WTC11 (cell line): ENCODE results near the gene EMC1. TPM values are rescaled to one million over a fixed set of nuclear protein-coding genes. Genes with fewer than 3 reads are reported as not detected.
A peak's percentile ranks its signal among the peaks of the same experiment; 100 is the strongest.
"Not testable (repeated sequence)": the region's sequence is repeated elsewhere in the genome, so short reads cannot be mapped to it uniquely, and the experiment has no call there.

ENCODE experiments used
- ATAC-seq: fragments of 200-7000 bp; cut with Tn5 transposase; 2 replicates; pipeline ENCODE4 v1.10.0; 2021; ENCODE audit warnings: mild to moderate bottlenecking, moderate library complexity
- CTCF ChIA-PET: fragments of 300-600 bp; sonication (Branson Sonifier 250); formaldehyde crosslinking; loops from one replicate; lab custom pipeline; 2021; ENCODE audit warnings: antibody characterized with exemption; lab: Charles Lee
- POLR2A ChIA-PET: fragments of 350-600 bp; sonication (Branson Sonifier 250); formaldehyde crosslinking; loops from one replicate; lab custom pipeline; 2021; ENCODE audit warnings: antibody characterized with exemption; lab: Charles Lee
- DNase-seq: peaks from one replicate; pipeline ENCODE4 v3.0.0; 2021; ENCODE audit warnings: low spot score
- H3K27ac Mint-ChIP-seq: 2 replicates; pipeline ENCODE4 v1.8.0; 2021; ENCODE audit warnings: mixed read lengths
- H3K27me3 Mint-ChIP-seq: 2 replicates; pipeline ENCODE4 v1.8.0; 2021; ENCODE audit warnings: low read depth, mild to moderate bottlenecking, moderate library complexity, mixed read lengths
- H3K36me3 Mint-ChIP-seq: 2 replicates; pipeline ENCODE4 v1.8.0; 2021; ENCODE audit warnings: mixed read lengths
- H3K4me1 Mint-ChIP-seq: 2 replicates; pipeline ENCODE4 v1.8.0; 2022; ENCODE audit warnings: mixed read lengths
- H3K4me3 Mint-ChIP-seq: 2 replicates; pipeline ENCODE4 v1.8.0; 2021; ENCODE audit warnings: mild to moderate bottlenecking, moderate library complexity, mixed read lengths
- H3K9me3 Mint-ChIP-seq: 2 replicates; pipeline ENCODE4 v1.8.0; 2021; ENCODE audit warnings: mixed read lengths
- CREB1 ChIP-seq: sonication (generic); formaldehyde crosslinking; IDR thresholded peaks from 2 replicates; pipeline ENCODE4 v1.8.0; 2023; ENCODE audit warnings: mild to moderate bottlenecking, missing genetic modification reagents
- E2F5 ChIP-seq: sonication (generic); formaldehyde crosslinking; IDR thresholded peaks from 2 replicates; pipeline ENCODE4 v1.8.1; 2022; ENCODE audit warnings: mild to moderate bottlenecking, moderate library complexity, missing genetic modification reagents
- ESRRA ChIP-seq: sonication (generic); formaldehyde crosslinking; IDR thresholded peaks from 2 replicates; pipeline ENCODE4 v1.8.1; 2022; ENCODE audit warnings: mild to moderate bottlenecking, missing genetic modification reagents, borderline replicate concordance
- MYBL2 ChIP-seq: sonication (generic); formaldehyde crosslinking; IDR thresholded peaks from 2 replicates; pipeline ENCODE4 v1.8.1; 2023; ENCODE audit warnings: mild to moderate bottlenecking, moderate library complexity, missing genetic modification reagents
- NR1H2 ChIP-seq: sonication (generic); formaldehyde crosslinking; IDR thresholded peaks from 2 replicates; pipeline ENCODE4 v1.9.0; 2021; ENCODE audit warnings: mild to moderate bottlenecking, moderate library complexity, missing genetic modification reagents
- NR2C2 ChIP-seq: sonication (generic); formaldehyde crosslinking; IDR thresholded peaks from 2 replicates; pipeline ENCODE4 v1.8.0; 2022; ENCODE audit warnings: mild to moderate bottlenecking, missing genetic modification reagents
- SP1 ChIP-seq: sonication (generic); formaldehyde crosslinking; conservative IDR thresholded peaks from 2 replicates; pipeline ENCODE4 v1.8.1; 2022; ENCODE audit warnings: missing genetic modification reagents
- USF1 ChIP-seq: sonication (generic); formaldehyde crosslinking; IDR thresholded peaks from 2 replicates; pipeline ENCODE4 v1.8.0; 2022; ENCODE audit warnings: mild to moderate bottlenecking, missing genetic modification reagents
- ZBTB43 ChIP-seq: sonication (generic); formaldehyde crosslinking; IDR thresholded peaks from 2 replicates; pipeline ENCODE4 v1.8.1; 2023; ENCODE audit warnings: mild to moderate bottlenecking, missing genetic modification reagents
- ZNF232 ChIP-seq: sonication (generic); formaldehyde crosslinking; IDR thresholded peaks from 2 replicates; pipeline ENCODE4 v1.8.0; 2022; ENCODE audit warnings: mild to moderate bottlenecking, missing genetic modification reagents
- ZNF281 ChIP-seq: sonication (generic); formaldehyde crosslinking; IDR thresholded peaks from 2 replicates; pipeline ENCODE4 v1.8.0; 2023; ENCODE audit warnings: mild to moderate bottlenecking, missing genetic modification reagents
- ZNF532 ChIP-seq: fragments of 250-450 bp; sonication (Bioruptor Pico); IDR thresholded peaks from 2 replicates; pipeline ENCODE4 v1.9.0; 2021; ENCODE audit warnings: mild to moderate bottlenecking, borderline replicate concordance
- ZNF671 ChIP-seq: fragments of 250-450 bp; sonication (Bioruptor Pico); IDR thresholded peaks from 2 replicates; pipeline ENCODE4 v1.8.0; 2021; ENCODE audit warnings: mild to moderate bottlenecking
- ZSCAN18 ChIP-seq: fragments of 250-450 bp; sonication (Bioruptor Pico); IDR thresholded peaks from 2 replicates; pipeline ENCODE4 v2.1.2; 2022; ENCODE audit warnings: mild to moderate bottlenecking, moderate library complexity
- total RNA-seq: library from RNA; stranded (reverse); gene quantifications from 3 replicates; pipeline ENCODE4 v1.2.3, GENCODE V29; 2021

The EMC1 gene
- total RNA-seq, 1 experiment from 2014 or later, result 53.5 TPM

- H3K27ac Mint-ChIP-seq, result no peak overlapping the region
- ATAC-seq (no peak), DNase-seq (no peak)
- no peak for TF ChIP-seq ESRRA (CRISPR knock-in tag)
- H3K9me3 Mint-ChIP-seq, result peaks cover 12% of the 10 kb centered on the region
- POLR2A ChIA-PET, result no interaction called here
- no peaks in the 10 kb centered on the region for H3K4me1 Mint-ChIP-seq
- H3K27me3 Mint-ChIP-seq, result peaks cover 35% of the 10 kb centered on the region
- CTCF ChIA-PET, result interaction anchor here (0.8 to 1.7 kb wide), 2 partner anchors 307 to 376 kb away, joined by 4 read pairs; no protein-coding TSS in a partner anchor
- no peak overlapping the region for H3K4me3 Mint-ChIP-seq
- no peaks in the 10 kb centered on the region for H3K36me3 Mint-ChIP-seq
These were observed 23.3 kb upstream of the EMC1 start for GRCh38 chr1:19274636-19275035.

GRCh38 chr1:19273844-19274531, 22.7 kb upstream of the EMC1 start:
- ATAC-seq, result peak; percentile 33
- H3K27ac Mint-ChIP-seq, H3K36me3 Mint-ChIP-seq, POLR2A ChIA-PET, H3K4me3 Mint-ChIP-seq, H3K9me3 Mint-ChIP-seq, H3K4me1 Mint-ChIP-seq, DNase-seq: not testable (repeated sequence)
- H3K27me3 Mint-ChIP-seq, result peaks cover 35% of the 10 kb centered on the region
- CTCF ChIA-PET, result interaction anchor here (0.8 to 1.7 kb wide), 2 partner anchors 308 to 377 kb away, joined by 4 read pairs; no protein-coding TSS in a partner anchor

- POLR2A ChIA-PET, result no interaction called here
- H3K4me3 Mint-ChIP-seq, result peak overlapping the region; percentile 18; the same call in 1 of the 2 replicates
- DNase-seq (no peak), ATAC-seq (no peak)
- H3K4me1 Mint-ChIP-seq, result no peaks in the 10 kb centered on the region
- TF ChIP-seq ZSCAN18 (CRISPR knock-in tag) (no peak), ZNF671 (CRISPR knock-in tag) (no peak), ZNF532 (CRISPR knock-in tag) (no peak), ZNF232 (CRISPR knock-in tag) (no peak), USF1 (no peak), E2F5 (CRISPR knock-in tag) (no peak), CREB1 (no peak), SP1 (CRISPR knock-in tag) (no peak), NR2C2 (CRISPR knock-in tag) (no peak), MYBL2 (CRISPR knock-in tag) (no peak), ZNF281 (CRISPR knock-in tag) (no peak), NR1H2 (CRISPR knock-in tag) (no peak), ZBTB43 (no peak)
- H3K27me3 Mint-ChIP-seq, result peaks cover 35% of the 10 kb centered on the region
- H3K36me3 Mint-ChIP-seq, result no peaks in the 10 kb centered on the region
- no peak overlapping the region for H3K27ac Mint-ChIP-seq
- peaks cover 9% of the 10 kb centered on the region for H3K9me3 Mint-ChIP-seq
- CTCF ChIA-PET, result interaction anchor here (0.6 to 1.7 kb wide), 3 partner anchors 23 to 378 kb away, joined by 4 read pairs; no protein-coding TSS in a partner anchor
These were observed 22.0 kb upstream of the EMC1 start for GRCh38 chr1:19273106-19273843.
